Ureter (tissue), 1 donor: Measurements from ENCODE around the gene TSPOAP1. TPM values are rescaled to one million over a fixed set of nuclear protein-coding genes. Genes with fewer than 3 reads are reported as not detected.
"Not testable (repeated sequence)": the region's sequence is repeated elsewhere in the genome, so short reads cannot be mapped to it uniquely, and the experiment has no call there.

Source experiments
- DNase-seq: peaks from one replicate; pipeline ENCODE4 v3.0.0-alpha.2; 2020; ENCODE audit warnings: low spot score
- total RNA-seq: library from RNA; stranded (reverse); gene quantifications from one replicate; pipeline ENCODE4 v1.2.4, GENCODE V29; 2023
- donor health status: DM: yes; HTN: yes; CAD: no.

The TSPOAP1 gene
- total RNA-seq, 1 donor from 2014 or later = 21.0 TPM

DNA sequence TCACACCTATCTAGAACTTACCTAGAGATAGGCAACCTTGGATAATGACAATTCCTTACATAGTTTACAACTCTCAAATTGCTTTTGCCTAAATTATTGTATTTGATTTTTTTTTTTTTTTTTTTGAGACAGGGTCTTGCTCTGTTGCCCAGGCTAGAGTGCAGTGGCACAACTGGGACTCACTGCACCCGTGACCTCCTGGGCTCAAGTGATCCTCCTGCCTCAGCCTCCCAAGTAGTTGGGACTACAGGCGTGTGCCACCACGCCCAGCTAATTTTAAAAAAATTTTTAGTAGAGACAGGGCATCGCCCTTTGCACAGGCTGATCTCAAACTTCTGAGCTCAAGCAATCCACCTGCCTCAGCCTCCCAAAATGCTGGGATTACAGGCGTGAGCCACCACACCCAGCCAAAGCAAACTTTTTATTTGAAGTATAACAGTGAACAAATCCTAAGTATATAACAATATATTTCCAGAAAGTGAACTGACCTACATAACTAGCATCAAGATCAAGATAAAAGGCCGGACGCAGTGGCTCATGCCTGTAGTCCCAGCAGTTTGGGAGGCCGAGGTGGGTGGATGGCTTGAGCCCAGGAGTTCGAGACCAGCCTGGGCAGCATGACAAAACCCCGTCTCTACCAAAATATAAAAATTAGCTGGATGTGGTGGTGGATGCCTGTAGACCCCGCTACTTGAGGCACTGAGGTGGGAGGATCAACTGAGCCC is 12.7 kb upstream of the TSPOAP1 start:
- not testable (repeated sequence) for DNase-seq

DNA sequence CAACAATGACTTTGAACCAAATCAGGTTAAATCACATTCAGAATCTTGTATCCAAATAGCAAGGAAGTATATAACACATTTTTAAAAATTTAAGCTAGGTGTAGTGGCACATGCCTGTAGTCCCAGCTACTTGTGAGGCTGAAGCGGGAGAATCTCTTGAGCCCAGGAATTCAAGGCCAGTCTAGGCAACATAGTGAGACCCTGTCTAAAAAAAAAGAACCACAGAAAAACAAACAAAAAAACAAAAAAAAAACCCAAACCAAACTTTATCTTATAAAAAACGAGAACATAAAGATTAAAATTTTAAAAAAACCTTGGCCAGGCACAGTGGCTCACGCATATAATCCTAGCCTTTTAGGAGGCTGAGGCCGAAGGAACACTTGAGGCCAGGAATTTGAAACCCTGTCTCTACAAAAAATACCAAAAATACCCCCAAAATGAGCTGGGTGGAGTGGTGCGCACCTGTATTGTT is 11.8 kb upstream of the TSPOAP1 start:
- no peak for DNase-seq

DNA sequence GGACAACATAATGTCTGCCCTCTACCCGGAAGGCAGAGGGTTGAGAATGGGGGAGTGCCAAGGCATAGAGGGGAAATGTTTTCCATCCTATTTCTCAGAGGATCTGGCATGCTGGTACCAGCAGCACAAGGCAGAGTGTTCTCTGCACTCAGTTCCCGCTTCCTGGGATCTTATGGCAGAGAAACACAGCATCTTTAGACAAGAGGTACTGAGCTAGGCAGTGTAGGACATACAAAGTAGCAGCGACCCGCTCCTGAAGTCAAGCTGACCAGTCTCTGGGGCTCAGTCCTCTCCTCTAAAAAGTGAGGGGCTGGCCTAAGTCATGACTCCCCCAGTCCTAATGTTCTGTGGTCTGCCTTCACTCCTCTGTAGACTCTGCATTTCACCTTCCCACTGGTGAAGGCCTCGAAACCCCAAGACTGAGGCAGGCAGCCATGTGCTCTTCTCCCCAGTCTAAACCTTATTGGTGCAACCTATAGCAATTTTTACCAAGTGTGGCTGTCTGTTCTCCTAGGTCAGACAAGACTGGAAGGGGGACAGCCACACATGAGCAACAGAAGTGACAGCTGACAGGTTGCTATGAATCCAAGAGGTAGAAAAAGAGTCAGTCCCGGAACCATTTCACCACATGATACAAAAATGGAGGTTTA is 11.3 kb upstream of the TSPOAP1 start:
- DNase-seq = no peak

DNA sequence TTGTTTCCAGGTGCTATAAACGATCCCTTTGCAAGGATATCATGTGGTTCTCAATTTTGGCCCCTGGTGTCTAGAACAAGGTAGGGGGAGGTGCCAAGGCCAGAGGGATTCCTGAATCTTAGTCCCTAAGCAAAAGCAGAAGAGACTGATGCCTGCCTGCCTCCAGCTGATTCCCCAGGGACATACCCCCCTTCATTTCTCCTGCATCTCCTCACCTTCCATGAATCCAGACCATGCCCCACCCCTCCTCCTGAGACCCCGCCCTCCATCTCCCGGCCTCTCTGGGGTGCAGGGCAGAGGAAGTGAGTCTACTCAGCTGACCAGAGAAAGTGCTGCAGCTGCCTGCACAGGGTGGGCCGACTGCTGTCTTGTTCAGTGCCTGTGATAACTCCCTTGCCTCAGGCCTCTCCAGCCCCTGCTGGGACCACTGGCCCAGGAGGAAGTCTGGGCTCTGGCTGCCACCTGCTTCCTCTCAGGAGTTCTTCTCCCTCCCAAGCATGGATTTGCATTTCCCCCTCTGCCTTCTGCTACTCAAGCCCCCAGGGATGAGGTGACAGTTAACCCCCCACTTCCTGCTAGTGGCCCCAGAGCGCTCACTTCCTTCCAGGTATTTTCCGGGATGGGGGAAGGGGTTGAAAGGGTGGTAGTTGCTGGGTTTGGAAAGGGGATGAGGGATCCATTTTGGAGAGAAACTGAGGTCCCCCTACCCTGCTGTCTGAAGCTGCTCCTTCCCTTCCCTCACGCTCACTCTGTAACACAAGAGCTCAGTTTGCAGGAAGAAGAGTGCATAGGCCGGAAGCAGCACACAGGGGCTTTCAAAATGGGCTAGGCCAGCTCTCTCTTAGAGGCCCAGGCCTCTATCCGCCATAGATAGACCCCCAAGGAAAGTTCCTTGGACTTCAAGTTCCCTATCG is 10.5 kb upstream of the TSPOAP1 start:
- DNase-seq = peak; percentile 57

DNA sequence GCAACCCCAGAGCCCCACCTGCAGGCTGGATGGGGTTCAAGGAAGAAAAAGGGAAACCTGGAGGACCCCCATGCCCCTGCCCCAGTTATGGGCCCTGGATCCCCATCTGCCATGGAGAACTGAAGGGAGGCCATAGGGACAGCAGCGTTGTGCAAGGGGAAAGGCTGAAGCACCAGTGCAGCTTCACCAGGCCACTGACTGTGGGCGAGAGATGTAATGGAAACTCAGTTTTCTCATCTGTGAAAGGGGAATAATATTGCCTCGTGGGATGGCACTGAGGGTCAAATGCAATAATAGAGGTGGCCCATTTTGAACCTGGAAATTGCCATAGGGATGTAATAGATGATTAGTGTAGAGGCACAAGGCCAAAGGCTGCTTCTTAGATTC is 9.9 kb upstream of the TSPOAP1 start:
- DNase-seq = no peak

DNA sequence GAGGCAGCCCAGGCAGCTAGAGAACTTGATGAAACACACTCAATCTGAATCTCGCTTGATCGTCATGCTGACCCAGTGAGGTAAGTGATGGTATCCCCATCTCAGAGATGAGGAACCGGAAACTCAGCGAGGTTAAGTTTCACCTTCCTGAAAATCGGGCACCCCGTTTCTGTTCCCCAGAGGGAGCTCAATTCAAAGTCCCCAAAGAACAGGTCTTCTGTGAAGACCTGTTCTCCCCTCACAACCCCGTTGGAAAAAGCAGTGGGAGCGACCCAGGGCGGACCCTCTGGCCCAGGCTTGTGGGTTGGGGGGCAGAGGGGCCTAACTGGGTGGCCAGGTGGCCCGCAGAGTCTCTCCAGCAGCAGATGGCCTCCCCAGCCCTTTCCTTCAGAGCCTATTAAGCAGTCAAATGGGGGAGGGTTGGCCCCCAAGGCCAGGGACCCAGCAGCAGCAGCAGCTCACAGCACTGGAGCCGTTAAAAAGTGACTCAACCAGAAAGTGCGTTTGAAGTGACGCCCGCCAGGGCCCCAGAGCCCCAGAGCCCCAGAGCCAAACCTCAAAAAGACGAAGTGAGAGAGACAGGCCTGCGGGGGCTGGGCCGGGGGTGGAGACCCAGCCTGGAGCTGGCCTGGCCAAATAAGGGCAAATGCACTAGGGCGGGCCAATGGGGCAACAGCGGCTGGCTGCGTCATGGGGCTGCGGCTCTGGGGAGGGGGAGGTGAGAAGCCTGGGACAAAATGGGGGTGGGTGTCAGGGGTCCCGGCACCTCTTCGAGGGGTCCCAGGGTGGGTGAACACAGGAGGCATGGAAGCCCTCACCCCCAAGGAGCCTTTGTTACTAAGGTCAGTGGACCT is 9.2 kb upstream of the TSPOAP1 start:
- peak; percentile 78 for DNase-seq

DNA sequence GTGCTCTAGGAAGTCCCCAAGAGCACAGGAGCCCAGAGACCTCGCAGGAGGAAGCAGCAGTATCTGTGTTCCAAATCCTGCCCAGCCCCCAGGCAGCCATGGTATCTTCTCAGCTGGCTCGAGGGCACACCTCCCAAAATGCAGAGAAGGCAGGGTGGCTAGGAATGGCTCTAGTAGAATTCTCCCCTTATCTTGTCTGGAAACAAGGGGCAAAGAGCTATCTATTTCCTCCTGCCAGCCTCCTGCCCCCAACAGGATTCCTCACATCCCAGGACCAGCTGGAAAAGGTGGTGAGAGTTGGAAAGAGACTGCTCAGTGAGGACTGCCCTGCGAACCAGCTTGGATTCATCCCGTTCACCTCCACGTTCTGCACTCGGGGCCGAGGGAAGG is 8.6 kb upstream of the TSPOAP1 start:
- DNase-seq = no peak

DNA sequence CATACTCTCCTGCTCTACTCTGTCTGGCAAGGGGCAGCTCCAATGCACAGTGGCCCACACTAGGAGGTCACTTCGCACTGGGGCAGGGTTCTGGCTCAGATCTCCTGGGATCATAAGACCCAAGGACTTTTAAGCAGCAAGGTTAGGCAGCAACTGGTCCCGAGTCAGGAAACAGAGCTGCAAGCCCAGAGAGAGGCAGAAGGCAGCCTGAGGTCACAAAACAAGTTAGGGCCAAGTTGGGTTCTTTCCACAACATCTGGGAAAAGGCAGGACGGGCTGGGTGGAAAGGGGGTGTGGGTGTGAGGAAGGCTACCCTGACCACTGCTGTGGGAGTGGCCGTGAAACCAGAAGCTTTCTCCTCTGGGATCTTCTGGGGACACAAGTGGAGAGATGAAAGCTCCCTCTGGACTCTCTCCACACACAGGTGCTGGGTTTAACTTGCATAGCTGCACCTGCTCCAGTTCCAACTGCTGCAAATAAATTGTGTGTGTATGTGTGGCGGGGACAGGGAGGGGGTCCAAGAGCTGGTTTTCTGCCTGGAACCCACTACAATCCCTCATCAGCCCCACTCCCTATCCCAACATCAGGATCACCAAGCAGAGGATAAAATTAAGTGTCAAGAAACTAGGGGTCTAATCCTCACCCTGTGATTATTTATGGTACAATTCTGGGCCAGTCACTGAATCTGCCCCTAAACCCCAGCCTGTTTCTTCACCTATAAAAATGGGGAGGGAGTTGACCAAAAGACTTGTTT is 8.0 kb upstream of the TSPOAP1 start:
- DNase-seq = no peak

DNA sequence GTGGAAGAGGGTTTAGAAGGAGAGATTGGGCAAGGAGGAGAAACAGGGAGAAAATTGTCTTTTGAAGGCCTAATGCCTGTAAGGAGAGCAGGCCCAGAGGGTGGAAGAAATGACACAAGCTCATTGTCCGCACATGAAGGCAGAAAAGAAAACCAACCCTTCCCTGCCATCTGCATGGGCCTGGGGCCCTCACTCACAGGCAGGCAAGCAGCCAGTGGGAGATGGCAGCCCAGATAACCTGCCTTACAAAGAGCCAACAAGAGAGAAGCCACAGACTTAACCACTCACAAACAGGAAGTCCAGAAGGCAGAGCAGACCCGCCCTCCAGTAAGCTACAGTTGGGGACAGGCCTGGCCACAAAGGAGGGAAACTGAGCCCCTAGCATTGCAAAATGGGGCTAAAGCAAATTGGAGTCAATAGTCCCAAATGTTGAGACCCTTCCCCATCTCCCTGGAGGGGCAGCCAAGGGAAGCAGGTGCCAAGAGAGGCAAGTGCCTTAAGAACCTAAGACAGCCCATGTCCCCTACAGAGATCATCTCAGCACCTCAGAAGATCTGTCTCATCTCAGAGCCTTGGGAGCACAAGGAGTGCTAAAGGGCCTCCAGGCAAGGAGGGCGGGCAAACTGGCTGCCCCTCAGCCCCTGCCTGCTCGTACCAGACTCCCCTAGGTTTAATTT is 7.3 kb upstream of the TSPOAP1 start:
- peak; percentile 62 for DNase-seq

DNA sequence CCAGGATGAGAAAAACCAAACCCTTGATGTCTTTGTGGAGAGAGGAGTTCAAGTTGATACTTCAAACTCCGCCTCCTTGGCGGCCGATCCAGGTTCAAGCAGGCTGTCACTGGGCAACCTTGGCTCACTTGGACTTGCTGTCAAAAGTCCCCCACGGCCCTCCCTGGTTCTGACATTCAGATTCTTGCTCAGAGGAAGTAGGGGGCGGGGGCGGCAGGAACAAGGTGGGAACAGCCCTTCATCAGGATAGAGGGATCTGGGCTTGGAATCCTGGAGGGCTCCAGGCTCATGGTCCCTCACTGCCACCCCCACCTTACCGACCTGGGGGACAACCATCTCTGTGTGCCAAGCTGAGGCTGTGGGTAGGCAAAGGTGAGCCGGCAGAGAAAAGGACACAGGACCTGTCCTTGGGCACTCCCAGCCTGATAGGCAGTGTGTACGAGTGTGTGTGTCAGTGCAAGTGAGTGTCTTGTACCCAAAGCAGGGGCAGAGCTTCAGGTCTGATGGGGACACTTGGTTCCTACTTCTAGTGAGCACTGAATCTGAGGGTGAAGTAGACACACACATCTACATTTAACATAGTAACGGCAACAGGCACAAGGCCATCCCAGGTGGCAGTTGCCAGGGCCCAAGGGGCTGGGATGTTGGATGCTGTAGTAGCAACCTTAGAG is 6.6 kb upstream of the TSPOAP1 start:
- no peak for DNase-seq

DNA sequence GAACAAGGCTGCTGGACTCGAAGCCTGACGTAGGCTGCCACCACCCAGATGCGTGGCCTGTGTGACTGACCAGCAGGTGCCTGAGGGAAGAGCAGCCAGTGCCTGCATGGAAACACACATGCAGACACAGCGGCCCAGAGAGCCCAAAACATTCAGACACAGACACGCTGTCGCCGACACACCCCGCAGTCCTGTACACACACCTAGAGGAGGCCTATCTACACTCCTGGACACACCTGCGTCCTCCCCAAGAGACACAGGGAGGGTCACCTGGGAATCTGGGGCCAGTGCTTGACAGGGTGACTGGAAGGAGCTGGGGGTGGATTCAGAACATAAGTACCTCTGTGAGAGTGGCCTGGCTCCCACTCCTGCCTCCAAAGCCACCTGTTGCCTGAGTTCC is 6.1 kb upstream of the TSPOAP1 start:
- DNase-seq = no peak

DNA sequence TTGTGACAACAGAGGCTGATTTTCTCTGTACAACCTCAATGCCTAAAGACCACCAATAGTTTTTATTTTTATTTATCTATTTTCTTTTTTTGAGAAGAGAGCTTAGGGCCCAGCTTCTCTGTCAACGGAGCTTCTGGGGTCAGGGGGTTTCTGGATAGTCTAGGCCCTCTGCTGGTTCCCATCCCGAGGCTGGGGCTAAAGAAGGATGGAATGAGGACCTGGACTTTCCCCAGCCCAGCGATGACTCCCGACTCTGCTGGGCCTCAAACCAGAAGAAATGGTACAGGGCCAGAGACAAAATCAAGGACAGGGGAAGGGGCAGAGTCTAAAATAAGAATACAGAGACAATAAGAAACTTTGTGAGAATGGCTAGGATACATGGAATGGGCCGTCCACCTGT is 5.7 kb upstream of the TSPOAP1 start:
- DNase-seq = no peak

DNA sequence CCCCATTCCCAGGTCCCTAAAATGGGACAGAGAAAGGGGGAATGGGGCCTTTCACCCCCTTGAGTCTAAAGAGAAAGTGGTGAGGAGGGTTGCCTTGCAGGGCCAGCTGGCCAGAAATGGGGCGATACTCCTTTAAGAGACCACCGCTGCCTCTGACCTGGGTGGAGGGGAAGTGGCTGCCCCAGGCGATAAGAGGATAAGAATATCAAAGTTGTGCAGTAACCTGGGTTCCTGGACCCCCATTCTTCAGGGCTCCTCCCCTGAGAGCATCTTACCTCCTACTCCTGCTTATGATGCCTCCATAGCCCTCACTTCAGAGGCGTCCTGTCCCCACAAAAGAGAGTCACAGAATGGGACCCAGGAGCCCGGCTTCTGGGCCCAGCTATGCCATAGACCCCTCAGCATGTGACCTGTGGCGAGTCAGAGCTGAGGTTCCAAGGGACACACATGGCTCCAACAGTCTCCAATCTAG is 5.2 kb upstream of the TSPOAP1 start:
- DNase-seq = no peak

DNA sequence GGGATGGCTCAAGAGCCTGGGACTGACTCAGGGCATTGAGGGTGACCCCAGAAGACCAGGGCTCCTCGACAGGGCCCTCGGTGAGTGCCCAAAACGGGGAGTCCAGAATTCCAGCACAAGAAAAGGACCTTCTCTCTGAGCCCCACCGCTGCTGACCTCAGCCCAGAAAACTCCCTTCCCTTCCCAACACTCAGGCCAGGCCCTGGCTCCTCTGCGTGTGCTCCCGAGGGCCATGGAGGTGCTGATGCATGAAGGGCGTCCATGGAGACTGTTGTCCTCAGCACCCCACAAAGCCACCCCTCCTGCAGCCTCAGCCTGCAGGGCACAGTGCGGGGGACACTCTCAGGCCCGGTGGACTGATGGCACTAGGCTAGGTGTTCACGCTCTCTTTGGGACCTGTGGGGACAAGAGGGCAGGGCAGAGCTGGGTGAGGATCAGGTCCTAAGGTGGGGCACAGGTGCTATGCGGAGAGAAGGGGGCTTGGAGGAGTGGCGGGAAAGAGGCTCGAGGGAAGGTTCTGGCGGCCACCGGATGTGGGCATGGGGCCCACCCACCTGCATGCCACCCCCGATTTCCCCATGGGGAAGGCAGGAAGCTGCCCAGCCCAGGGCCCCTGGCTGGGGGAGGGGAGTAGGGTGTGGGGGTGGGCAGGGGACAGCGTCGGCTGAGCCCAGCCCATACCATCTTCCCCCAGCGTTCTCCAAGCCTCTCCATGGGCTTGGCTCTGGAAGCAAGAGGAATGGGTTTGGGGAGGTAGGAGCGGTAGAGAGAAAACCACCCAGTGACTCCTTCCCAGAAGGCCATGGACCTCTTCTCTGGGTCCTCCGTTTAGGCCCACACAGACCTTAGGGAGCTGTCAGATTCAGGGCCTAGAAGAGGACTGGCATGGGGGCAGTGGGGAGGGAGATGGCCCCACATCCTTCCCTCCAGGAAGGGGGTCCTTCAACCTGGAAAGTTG is 4.5 kb upstream of the TSPOAP1 start:
- no peak for DNase-seq

DNA sequence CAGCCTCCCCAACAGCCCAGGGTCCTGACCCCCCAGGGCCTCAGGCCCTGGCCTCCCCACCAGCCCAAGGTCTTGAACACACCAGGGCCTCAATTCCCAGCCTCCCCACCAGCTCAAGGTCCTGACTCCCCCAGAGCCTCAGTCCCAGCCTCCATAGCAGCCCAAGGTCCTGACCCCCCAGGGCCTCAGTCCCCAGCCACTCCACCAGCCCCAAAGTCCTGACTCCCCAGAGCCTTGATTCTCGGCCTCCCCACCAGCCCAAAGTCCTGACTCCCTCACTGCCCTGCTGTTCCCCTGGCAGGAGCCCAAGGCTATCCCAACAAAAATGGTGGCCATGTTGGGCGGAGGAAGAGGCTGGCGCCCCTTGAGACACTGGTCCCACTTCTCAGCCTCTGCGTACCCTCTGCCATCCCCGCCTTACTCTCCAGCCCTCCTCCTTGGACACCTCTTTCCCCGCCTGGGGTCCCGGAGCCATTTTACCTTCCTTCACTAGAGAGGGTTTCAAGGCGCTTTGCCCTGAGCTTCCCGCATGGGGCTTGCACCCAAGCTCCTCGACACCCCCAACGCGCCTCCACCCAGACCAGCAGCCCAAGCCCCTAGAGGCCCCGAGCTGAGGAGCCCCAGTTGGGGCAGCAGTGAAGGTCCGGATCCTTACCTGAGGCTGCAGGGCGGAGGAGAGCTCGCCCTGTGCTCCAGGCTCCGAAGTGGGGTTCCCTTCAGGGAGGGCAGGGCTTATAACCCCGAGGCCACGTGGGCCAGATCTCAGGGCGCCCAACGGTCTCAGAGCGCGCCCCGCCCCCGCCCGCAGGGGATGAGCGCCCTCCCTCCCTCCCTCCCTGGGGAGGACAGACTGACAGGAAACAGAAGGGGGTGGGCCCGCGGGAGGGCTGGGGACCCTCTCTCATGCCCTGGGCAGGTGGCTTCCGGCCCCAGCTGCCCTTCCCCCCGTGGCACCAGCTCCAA is 3.5 kb upstream of the TSPOAP1 start:
- peak; percentile 75 for DNase-seq

DNA sequence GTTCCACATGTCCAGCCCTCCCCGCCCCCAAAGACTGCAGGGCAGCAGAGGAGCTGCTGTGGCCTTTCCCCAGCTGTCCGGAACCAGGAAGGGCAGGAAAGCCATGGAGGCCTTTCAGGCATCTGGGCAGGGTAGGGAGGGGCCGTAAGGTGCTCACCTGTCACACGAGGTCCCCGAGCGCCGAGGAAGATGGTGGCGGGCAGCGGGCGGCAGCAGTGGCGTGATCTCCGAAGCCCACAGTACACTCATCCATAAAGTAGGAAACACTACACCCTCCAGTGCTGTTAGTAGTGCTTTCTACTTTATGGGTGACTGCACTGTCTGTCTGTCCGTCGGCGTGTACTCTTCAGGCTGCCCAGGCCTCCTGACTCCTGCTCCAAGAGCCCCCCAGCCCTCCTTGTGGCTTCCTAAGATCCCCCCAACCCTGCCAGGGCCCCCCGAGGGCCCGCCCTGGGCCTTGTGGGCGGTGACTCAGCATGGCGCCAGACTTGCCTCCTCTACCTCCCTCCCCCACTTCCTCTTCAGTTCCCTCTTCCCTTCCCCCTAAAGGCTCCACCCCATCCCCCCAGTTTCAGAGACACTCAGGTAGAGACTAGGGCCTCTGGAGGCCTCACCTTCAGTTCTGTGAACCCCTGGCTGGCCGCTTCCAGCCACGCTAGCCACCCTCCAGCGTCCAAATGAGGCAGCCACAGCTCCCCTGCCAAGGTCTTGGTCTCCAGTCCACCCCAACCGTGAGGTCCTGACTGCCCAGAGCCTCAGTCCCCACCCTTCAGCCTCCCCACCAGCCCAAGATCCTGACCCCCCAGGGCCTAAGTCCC is 2.6 kb upstream of the TSPOAP1 start:
- no peak for DNase-seq
